Mesenchymal stem cell (in vitro differentiated cells and primary cell): ENCODE results near the gene LGALS12.
"Not testable (repeated sequence)": the region's sequence is repeated elsewhere in the genome, so short reads cannot be mapped to it uniquely, and the experiment has no call there.

Experiments used
- DNase-seq: peaks from one replicate; pipeline ENCODE4 v3.0.0-alpha.2; 2013
- H2AFZ ChIP-seq: one replicate; pipeline ENCODE4 v1.6.1; 2013; ENCODE audit warnings: low read depth, mild to moderate bottlenecking, control low read depth, inconsistent platforms, low read length, moderate library complexity
- H2AK5ac ChIP-seq: 2 replicates; pipeline ENCODE4 v1.6.1; 2013; ENCODE audit warnings: low read length, moderate library complexity, mild to moderate bottlenecking, inconsistent platforms; ENCODE audit not compliant: severe bottlenecking
- H2BK120ac ChIP-seq: one replicate; pipeline ENCODE4 v1.6.1; 2013; ENCODE audit warnings: low read depth, mild to moderate bottlenecking, inconsistent platforms, low read length, moderate library complexity
- H2BK12ac ChIP-seq, 2 experiments: one replicate each; pipeline ENCODE4 v1.6.1; 2013; ENCODE audit warnings: inconsistent platforms in 2 of 2, low read length in 2 of 2, mild to moderate bottlenecking in 2 of 2, moderate library complexity in 2 of 2, control low read depth in 1 of 2
- H2BK15ac ChIP-seq: one replicate; pipeline ENCODE4 v1.6.1; 2013; ENCODE audit warnings: mild to moderate bottlenecking, low read depth, inconsistent platforms; ENCODE audit not compliant: poor library complexity, severe bottlenecking
- H2BK5ac ChIP-seq: 2 replicates; pipeline ENCODE4 v1.6.1; 2013; ENCODE audit warnings: low read depth, mild to moderate bottlenecking, low read length, control low read depth, inconsistent platforms; ENCODE audit not compliant: poor library complexity, severe bottlenecking
- H3K14ac ChIP-seq, 2 experiments: one replicate each; pipeline ENCODE4 v1.6.1; 2013; ENCODE audit warnings: inconsistent platforms in 2 of 2, low read length in 2 of 2, control low read depth in 1 of 2, mild to moderate bottlenecking in 1 of 2, moderate library complexity in 1 of 2
- H3K18ac ChIP-seq, 2 experiments: one replicate each; pipeline ENCODE4 v1.6.1; 2013; ENCODE audit warnings: inconsistent platforms in 2 of 2, low read length in 2 of 2, control low read depth in 1 of 2, low read depth in 1 of 2, mild to moderate bottlenecking in 1 of 2
- H3K23ac ChIP-seq, 2 experiments: one replicate each; pipeline ENCODE4 v1.6.1; 2013; ENCODE audit warnings: inconsistent platforms in 2 of 2, low read length in 2 of 2, mild to moderate bottlenecking in 2 of 2, moderate library complexity in 2 of 2, control low read depth in 1 of 2
- H3K27ac ChIP-seq: 2 replicates; pipeline ENCODE4 v1.5.1; 2013; ENCODE audit warnings: mild to moderate bottlenecking, moderate library complexity, low read length, control low read depth, inconsistent platforms; ENCODE audit not compliant: poor library complexity, severe bottlenecking
- H3K27me3 ChIP-seq, 2 experiments: 2 replicates each; pipeline versions ENCODE4 v1.6.1 to v1.7.0; 2013; ENCODE audit warnings: low read length in 2 of 2, mild to moderate bottlenecking in 2 of 2, moderate library complexity in 2 of 2, control low read depth in 1 of 2, inconsistent platforms in 1 of 2; ENCODE audit not compliant: control insufficient read depth in 1 of 2, insufficient read depth in 1 of 2
- H3K36me3 ChIP-seq, 2 experiments: 2 replicates each; pipeline versions ENCODE4 v1.6.1 to v1.7.0; 2013; ENCODE audit warnings: low read length in 2 of 2, control low read depth in 1 of 2, inconsistent platforms in 1 of 2, low read depth in 1 of 2, mild to moderate bottlenecking in 1 of 2; ENCODE audit not compliant: insufficient read depth in 2 of 2, control insufficient read depth in 1 of 2
- H3K4ac ChIP-seq, 2 experiments: one replicate each; pipeline ENCODE4 v1.6.1; 2013; ENCODE audit warnings: inconsistent platforms in 2 of 2, low read length in 2 of 2, mild to moderate bottlenecking in 2 of 2, moderate library complexity in 2 of 2, control low read depth in 1 of 2, low read depth in 1 of 2
- H3K4me1 ChIP-seq: 2 replicates; pipeline ENCODE4 v1.6.1; 2013; ENCODE audit warnings: low read depth, low read length, control low read depth; ENCODE audit not compliant: control insufficient read depth, insufficient read depth
- H3K4me2 ChIP-seq: 2 replicates; pipeline ENCODE4 v1.6.1; 2013; ENCODE audit warnings: low read length, mild to moderate bottlenecking, inconsistent platforms; ENCODE audit not compliant: poor library complexity, severe bottlenecking
- H3K4me3 ChIP-seq, 2 experiments: 2 replicates each; pipeline versions ENCODE4 v1.5.1 to v1.7.0; 2013; ENCODE audit warnings: low read length in 2 of 2, mild to moderate bottlenecking in 2 of 2, control low read depth in 1 of 2, low read depth in 1 of 2; ENCODE audit not compliant: insufficient read depth in 1 of 2
- H3K79me1 ChIP-seq: replicated peaks from 2 replicates; pipeline ENCODE4 v1.6.1; 2013; ENCODE audit warnings: mild to moderate bottlenecking, control low read depth, low read length, inconsistent platforms; ENCODE audit not compliant: poor library complexity, severe bottlenecking
- H3K9ac ChIP-seq: 2 replicates; pipeline ENCODE4 v1.7.0; 2013; ENCODE audit warnings: mild to moderate bottlenecking, low read length, moderate library complexity
- H3K9me3 ChIP-seq: 2 replicates; pipeline ENCODE4 v1.7.0; 2013; ENCODE audit warnings: mild to moderate bottlenecking, low read length; ENCODE audit not compliant: control insufficient read depth
- H4K8ac ChIP-seq: one replicate; pipeline ENCODE4 v1.6.1; 2013; ENCODE audit warnings: inconsistent platforms, mild to moderate bottlenecking, low read length, moderate library complexity
- H4K91ac ChIP-seq: one replicate; pipeline ENCODE4 v1.6.1; 2013; ENCODE audit warnings: mild to moderate bottlenecking, low read length, inconsistent platforms
- WGBS: methylation state at CpG from one replicate; pipeline ENCODE4 v1.1.7; 2013; ENCODE audit warnings: mixed read lengths; 5-methylcytosine and 5-hydroxymethylcytosine counted together

The LGALS12 gene

DNA sequence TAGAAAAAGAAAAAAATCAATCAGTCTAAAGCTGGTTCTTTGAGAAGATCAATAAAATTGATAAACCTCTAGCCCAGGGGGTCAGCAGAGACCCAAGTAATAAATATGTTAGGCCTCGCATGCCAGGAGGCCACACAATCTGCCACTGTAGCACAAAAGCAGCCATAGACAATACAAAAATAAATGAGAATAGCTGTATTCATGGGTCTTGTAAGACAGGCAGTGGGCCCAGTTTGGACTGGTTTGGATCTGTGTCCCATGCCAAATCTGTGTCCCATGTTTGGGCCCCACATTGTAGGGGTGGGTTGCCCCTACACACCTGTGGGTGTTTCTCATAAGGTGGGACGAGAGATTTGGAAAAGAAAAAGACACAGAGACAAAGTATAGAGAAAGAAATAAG lies 24.1 kb downstream of the LGALS12 start:
- Histone ChIP-seq H2AK5ac (peak overlapping the region; percentile 99), H4K91ac (no peak overlapping the region), H3K27me3 (no peaks in the 10 kb centered on the region), H3K36me3 (no peaks in the 10 kb centered on the region), H3K4me2 (no peak overlapping the region), H3K14ac (no peak overlapping the region), H2BK12ac (no peak overlapping the region), H3K18ac (no peak overlapping the region), H3K4ac (no peak overlapping the region), H2BK120ac (no peak overlapping the region), H3K27ac (peak overlapping the region; percentile 86), H3K9me3 (no peaks in the 10 kb centered on the region), H2BK5ac (peak overlapping the region; percentile 4), H3K9ac (no peak overlapping the region), H3K23ac (no peak overlapping the region), H2AFZ (no peak overlapping the region), H3K4me1 (peaks cover 10% of the 10 kb centered on the region), H2BK15ac (no peak overlapping the region), H3K4me3 (no peak overlapping the region), H4K8ac (no peak overlapping the region), H3K79me1 (no peaks in the 10 kb centered on the region)
- 83% methylated on average over 2 of the region's 2 CpGs for WGBS
- no peak for DNase-seq

DNA sequence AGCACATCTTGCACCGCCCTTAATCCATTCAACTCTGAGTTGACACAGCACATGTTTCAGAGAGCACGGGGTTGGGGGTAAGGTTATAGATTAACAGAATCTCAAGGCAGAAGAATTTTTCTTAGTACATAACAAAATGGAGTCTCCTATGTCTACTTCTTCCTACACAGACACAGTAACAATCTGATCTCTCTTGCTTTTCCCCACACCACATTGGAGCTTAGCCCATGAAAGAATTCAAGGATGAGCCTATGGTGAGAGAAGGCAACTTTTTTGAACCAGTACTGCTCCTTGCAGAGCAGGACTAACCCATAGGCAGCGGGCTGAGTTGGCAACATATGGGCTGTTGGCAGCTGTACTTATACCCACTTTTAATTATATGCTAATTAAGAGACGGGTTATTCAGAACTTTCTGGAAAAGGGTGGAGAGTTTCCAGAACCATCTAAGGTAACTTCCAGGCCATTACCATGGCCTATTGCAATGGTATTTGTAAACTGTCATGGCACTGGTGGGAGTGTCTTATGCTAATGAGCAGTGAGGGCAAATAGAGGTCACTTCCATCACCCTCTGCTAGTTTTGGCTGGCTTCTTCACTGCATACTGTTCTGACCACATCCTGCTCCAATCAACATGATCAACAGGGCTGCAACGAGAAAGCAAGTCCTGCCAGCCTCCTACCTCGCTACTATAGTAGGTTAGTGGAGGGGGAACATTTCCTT lies 25.3 kb downstream of the LGALS12 start:
- peaks cover 13% of the 10 kb centered on the region for H3K4me1 ChIP-seq
- not testable (repeated sequence) for H3K23ac ChIP-seq, H3K14ac ChIP-seq, H3K9ac ChIP-seq, H2BK120ac ChIP-seq, H2BK15ac ChIP-seq, H4K91ac ChIP-seq, H3K36me3 ChIP-seq, H3K4ac ChIP-seq, H2AFZ ChIP-seq, H3K4me3 ChIP-seq, H2BK12ac ChIP-seq, H3K18ac ChIP-seq, H3K79me1 ChIP-seq, H3K27me3 ChIP-seq, H3K4me2 ChIP-seq, H4K8ac ChIP-seq, H3K9me3 ChIP-seq
- H3K27ac ChIP-seq, result peak overlapping the region; percentile 96
- 70% methylated on average over 2 of the region's 6 CpGs for WGBS
- peak overlapping the region; percentile 79 for H2AK5ac ChIP-seq
- peak overlapping the region; percentile 48 for H2BK5ac ChIP-seq
- DNase-seq, result peak; percentile 50

- Histone ChIP-seq H3K23ac (no peak overlapping the region), H3K18ac (no peak overlapping the region), H4K91ac (no peak overlapping the region), H2BK12ac (no peak overlapping the region), H3K36me3 (no peaks in the 10 kb centered on the region), H3K79me1 (no peaks in the 10 kb centered on the region), H2BK15ac (no peak overlapping the region), H2AFZ (no peak overlapping the region), H3K9me3 (no peaks in the 10 kb centered on the region), H3K4me1 (peaks cover 18% of the 10 kb centered on the region), H2BK120ac (no peak overlapping the region), H3K27ac (peak overlapping the region; percentile 9), H3K9ac (no peak overlapping the region), H2AK5ac (no peak overlapping the region), H3K14ac (no peak overlapping the region), H4K8ac (no peak overlapping the region), H3K4me3 (no peak overlapping the region), H3K27me3 (no peaks in the 10 kb centered on the region), H3K4ac (no peak overlapping the region), H3K4me2 (no peak overlapping the region), H2BK5ac (no peak overlapping the region)
- 65% methylated on average over 2 of the region's 2 CpGs for WGBS
- DNase-seq, result no peak
These were observed 26.2 kb downstream of the LGALS12 start for GRCh38 chr11:63532117-63532516.

GRCh38 chr11:63532799-63533475 lies 27.1 kb downstream of the LGALS12 start:
- no peak overlapping the region for H2BK12ac ChIP-seq
- no peak overlapping the region for H2AFZ ChIP-seq
- no peaks in the 10 kb centered on the region for H3K36me3 ChIP-seq
- H4K91ac ChIP-seq, result no peak overlapping the region
- no peak overlapping the region for H2BK120ac ChIP-seq
- no peak overlapping the region for H3K9ac ChIP-seq
- no peak overlapping the region for H3K4me2 ChIP-seq
- H2AK5ac ChIP-seq, result peak overlapping the region; percentile 40
- H4K8ac ChIP-seq, result no peak overlapping the region
- H2BK15ac ChIP-seq, result no peak overlapping the region
- peak overlapping the region; percentile 6 for H3K27ac ChIP-seq
- no peak overlapping the region for H3K18ac ChIP-seq
- H2BK5ac ChIP-seq, result peak overlapping the region; percentile 20
- H3K4me1 ChIP-seq, result peaks cover 25% of the 10 kb centered on the region
- no peak overlapping the region for H3K4me3 ChIP-seq
- H3K14ac ChIP-seq, result no peak overlapping the region
- WGBS, result 66% methylated on average over 4 of the region's 4 CpGs
- H3K4ac ChIP-seq, result no peak overlapping the region
- DNase-seq, result no peak
- H3K23ac ChIP-seq, result no peak overlapping the region
- no peaks in the 10 kb centered on the region for H3K9me3 ChIP-seq
- no peaks in the 10 kb centered on the region for H3K79me1 ChIP-seq
- H3K27me3 ChIP-seq, result no peaks in the 10 kb centered on the region
